GM15510 (cell line): ENCODE results near the gene NCOA6.

Experiments used
- POLR2A ChIP-seq: IDR thresholded peaks from 3 replicates; pipeline ENCODE4 v1.6.1; 2011; ENCODE audit warnings: borderline replicate concordance; ENCODE audit not compliant: insufficient read length; ENCODE audit errors: extremely low read depth

Gene NCOA6

GRCh38 chr20:34850969-34851368 lies 25.5 kb upstream of the NCOA6 start:
- TF ChIP-seq POLR2A, result no peak

DNA sequence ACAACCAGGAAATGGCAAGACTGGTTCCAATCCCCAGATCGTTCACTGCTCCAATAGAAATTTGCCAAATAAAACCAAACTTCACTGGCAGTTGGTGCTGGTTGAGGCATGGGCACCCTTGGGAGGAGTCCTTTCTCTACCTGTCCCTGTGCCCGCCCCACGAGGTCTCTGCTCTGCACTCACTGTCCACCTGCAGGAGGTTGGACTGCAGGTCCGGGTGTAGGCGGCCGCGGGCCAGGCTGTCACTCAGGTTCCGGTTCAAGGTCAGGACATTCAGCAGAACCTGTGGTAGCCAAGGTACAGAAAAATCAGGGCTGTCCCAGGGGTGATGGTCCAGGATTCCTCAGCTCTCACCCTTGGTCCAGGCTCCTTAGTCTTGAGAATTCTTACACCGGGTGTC lies 24.3 kb upstream of the NCOA6 start:
- TF ChIP-seq POLR2A, result no peak

- TF ChIP-seq POLR2A, result no peak
Observed at GRCh38 chr20:34848597-34848996, 23.1 kb upstream of the NCOA6 start.

DNA sequence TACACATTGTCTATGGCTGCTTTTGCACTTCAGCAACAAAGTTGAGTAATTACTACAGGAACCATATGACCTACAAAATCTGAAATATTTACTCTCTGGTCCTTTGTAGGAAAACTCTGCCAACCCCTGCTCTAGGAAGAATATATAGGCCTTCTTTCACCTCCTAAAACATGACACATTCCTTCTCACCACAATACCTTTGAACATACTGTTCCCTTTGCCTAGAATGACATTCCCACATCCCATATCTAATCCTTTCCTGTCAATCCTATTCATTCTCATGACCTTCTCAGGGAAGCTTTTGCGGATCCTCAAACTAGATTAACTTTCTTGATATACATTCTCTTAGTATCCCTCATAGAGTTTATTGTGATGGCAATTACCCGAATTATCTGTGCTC lies 18.0 kb upstream of the NCOA6 start:
- TF ChIP-seq POLR2A, result no peak

DNA sequence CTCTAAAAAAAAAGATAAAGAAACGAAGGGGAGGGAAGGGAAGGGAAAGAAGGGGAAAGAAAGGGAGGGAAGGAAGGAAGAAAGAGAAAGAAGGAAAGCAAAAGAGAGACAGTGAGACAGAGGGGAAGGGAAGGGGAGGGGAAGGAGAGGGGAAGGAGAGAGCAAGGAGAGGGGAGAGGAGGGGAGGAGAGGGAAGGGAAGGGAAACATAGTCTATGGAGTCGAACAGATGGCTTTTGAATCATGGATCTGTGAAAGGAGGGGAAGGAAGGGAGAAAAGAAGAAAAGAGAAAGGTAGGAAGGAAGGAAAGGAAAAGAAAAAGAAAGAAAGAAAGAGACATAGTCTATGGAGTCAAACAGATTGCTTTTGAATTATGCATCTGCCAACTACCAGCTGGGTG lies 16.7 kb upstream of the NCOA6 start:
- no peak for TF ChIP-seq POLR2A

DNA sequence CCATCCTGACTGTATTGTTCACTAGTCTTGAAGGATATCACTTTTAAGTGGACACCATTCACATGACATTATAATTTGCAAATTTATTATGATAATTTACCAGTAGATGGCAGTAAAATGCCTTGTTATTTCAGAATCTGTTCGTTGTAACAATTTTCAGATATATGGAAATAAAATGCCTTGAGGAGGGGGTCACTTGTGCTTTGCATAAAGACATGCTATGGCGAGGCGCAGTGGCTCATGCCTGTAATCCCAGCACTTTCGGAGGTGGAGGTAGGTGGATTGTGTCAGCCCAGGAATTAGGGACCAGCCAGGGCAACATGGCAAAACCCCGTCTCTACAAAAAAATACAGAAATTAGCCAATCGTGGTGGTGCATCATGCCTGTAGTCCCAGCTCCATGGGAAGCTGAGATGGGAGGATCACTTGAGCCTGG lies 9.0 kb upstream of the NCOA6 start:
- no peak for TF ChIP-seq POLR2A

GRCh38 chr20:34831936-34832335 lies 6.5 kb upstream of the NCOA6 start:
- no peak for TF ChIP-seq POLR2A

DNA sequence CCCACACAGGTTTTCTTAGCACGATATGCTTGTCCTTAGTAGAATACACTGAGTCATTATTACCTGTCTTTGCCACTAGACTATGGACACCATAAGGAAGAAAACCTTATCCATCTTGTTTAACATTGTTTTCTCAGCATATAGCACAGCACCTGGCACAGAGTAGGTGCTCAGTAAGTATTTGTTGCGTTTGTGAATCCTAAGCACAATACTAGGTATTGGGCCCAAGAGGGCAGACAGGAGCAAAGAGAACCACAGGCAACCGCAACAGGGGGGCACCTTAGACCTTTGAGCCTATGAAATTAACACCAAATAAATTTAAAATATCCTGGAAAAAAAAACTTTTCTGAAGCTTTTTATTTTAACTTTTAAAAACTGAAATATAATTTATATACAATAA lies 3.7 kb upstream of the NCOA6 start:
- no peak for TF ChIP-seq POLR2A

DNA sequence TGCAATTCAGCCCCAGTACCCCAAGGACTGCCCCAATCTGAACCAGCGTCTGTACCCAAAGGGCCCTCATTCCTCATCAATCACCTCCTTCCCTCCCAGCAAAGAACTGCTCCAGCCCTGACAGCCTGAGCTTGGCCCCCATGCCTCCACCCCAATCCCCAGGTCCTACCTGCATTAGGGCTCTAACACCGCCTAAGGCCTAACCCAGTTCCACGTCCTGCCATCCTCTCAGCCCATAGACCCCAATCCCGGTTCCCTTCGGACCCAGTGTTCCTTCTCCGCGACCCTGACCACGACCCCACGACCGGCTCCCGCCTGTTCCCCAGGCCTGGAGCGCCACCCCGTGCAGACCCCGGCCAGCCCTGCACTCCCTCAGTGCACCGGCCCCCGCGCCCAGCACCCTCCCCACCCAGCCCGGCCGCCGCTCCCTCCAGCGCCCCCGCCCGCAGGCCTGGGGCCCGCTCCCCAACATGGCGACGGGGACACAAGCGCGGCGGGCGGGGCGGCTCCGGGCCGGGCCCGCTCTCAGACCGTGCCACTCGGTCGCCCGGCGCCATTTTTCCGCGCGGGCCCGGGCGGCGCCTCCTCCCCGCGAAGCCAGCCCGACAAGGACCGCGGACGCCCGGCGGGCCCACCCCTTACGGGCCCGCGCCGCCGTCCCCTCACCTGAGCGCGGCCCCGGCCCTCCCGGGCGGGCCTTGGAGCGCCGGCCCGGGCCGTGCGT lies 483 bp downstream of the NCOA6 start:
- TF ChIP-seq POLR2A, result peak; percentile 49

DNA sequence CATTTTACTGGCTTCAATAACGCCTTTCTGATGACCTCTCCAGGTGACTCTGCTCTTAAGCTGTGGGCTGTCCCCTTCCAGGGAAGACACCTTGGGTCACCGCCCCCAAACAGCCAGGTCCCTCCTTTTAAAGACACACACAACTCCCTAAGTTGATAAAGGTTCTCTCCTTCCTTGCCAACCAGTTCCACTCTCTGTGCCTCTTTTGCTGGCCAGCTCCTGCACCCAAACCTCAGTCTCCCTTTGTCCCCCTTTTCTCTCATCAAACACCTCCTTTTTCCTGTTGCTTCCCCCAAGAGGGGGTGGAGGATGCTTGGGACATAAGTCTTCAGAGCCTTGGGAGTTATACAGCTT lies 1.0 kb downstream of the NCOA6 start:
- TF ChIP-seq POLR2A, result no peak

- no peak for TF ChIP-seq POLR2A
Observed at GRCh38 chr20:34824026-34824425, 1.4 kb downstream of the NCOA6 start.

- TF ChIP-seq POLR2A, result no peak
Observed at GRCh38 chr20:34820805-34821578, 4.5 kb downstream of the NCOA6 start.

DNA sequence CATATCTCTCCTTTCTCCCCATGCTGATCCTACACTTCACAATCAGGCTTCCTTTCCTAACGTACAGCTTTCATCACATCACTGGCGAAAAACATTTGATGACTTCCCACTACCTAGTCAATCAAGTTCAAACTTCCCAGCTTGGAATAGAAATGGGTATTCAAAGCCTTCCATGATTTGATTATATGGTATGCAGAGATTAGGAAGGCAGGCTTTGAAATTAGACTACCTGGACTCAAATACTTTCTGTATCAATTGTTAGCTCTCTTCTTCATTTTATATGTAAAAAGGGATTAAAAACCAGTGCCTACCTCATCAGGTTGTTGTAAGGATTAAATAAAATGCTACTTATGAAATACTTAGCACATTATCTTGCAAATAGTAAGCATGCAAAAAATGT lies 7.7 kb downstream of the NCOA6 start:
- no peak for TF ChIP-seq POLR2A

GRCh38 chr20:34817072-34817471 lies 8.4 kb downstream of the NCOA6 start:
- TF ChIP-seq POLR2A, result no peak

DNA sequence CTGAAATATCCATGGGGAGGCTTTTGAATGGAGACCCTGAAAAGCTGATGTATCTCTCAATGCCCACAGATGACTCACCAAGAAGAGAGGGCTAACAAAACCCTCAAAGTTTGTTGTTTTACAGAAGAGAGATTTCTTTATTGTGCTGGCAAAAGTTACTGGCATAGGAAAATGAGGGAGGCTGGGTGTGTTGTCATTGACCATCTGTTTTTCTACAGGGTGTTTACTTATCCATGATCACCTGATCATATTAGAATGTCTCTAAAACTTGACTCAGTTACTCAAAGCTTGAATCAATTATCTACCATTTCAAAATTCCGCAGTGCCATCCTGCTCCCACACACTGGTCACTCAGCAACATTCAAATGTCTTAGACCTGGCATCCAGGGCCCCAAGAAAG lies 9.8 kb downstream of the NCOA6 start:
- no peak for TF ChIP-seq POLR2A

GRCh38 chr20:34808583-34808982 lies 16.9 kb downstream of the NCOA6 start:
- no peak for TF ChIP-seq POLR2A
